ENCODE results near the gene RRP15. TPM values are rescaled to one million over a fixed set of nuclear protein-coding genes. Genes with fewer than 3 reads are reported as not detected.

Gene RRP15
- polyA plus RNA-seq, 1 donor (not counting 4 experiments of a cell fraction or from before 2014, with no cell fraction given), result 15.8 TPM

GRCh38 chr1:218297867-218298266 lies 12.8 kb downstream of the RRP15 start:
- Histone ChIP-seq H3K9me1 (ENCODE audit: control insufficient read depth, extremely low read depth, insufficient read depth, low read length) (no peaks in the 10 kb centered on the region), H2AFZ (ENCODE audit: control insufficient read depth, low read length) (no peak overlapping the region), H3K27me3 (ENCODE audit: control insufficient read depth, extremely low read depth, insufficient read depth, low read length) (no peaks in the 10 kb centered on the region), H3K79me2 (ENCODE audit: control insufficient read depth, insufficient read depth, low read length) (peaks cover 57% of the 10 kb centered on the region), H3K4me2 (ENCODE audit: control insufficient read depth, extremely low read depth, insufficient read depth, low read depth, low read length) (no peak overlapping the region), H3K4me1 (ENCODE audit: control insufficient read depth, extremely low read depth, insufficient read depth, low read length) (peaks cover 14% of the 10 kb centered on the region), H3K4me3 (ENCODE audit: control insufficient read depth in 2 of 3, extremely low read depth in 1 of 3, insufficient read depth in 2 of 3, low read depth in 1 of 3, low read length in 3 of 3) (no peak overlapping the region), H3K9me3 (ENCODE audit: control insufficient read depth, low read depth, low read length) (no peaks in the 10 kb centered on the region), H4K20me1 (ENCODE audit: control insufficient read depth, extremely low read depth, insufficient read depth, low read length) (no peaks in the 10 kb centered on the region), H3K36me3 (ENCODE audit: control insufficient read depth in 2 of 2, extremely low read depth in 1 of 2, insufficient read depth in 2 of 2, low read length in 2 of 2) (peaks cover 0 to 5% of the 10 kb centered on the region in 2 experiments), H3K27ac (ENCODE audit: control insufficient read depth, insufficient read depth, low read length) (no peak overlapping the region), H3K9ac (ENCODE audit: control insufficient read depth, extremely low read depth, insufficient read depth, low read length) (no peak overlapping the region)
- dilution Hi-C loops (cut with MboI; ENCODE audit: extremely low pct_ligation_motif_present, low sequenced_read_pairs), result no loop called here
- no peak for TF ChIP-seq EZH2 (IDR thresholded peaks at IDR 0.05; ENCODE audit: low read length)
- no peak for TF ChIP-seq CTCF (optimal IDR thresholded peaks at IDR 0.05 in 1 of 3, IDR thresholded peaks at IDR 0.05 in 1 of 3, conservative IDR thresholded peaks at IDR 0.05 in 1 of 3; ENCODE audit: extremely low read depth in 1 of 3, insufficient read depth in 2 of 3, low read length in 3 of 3)
- no peak for FAIRE-seq
- DNase-seq (ENCODE audit: low read depth, low spot score), result no peak

- Histone ChIP-seq H3K27ac (ENCODE audit: control insufficient read depth, insufficient read depth, low read length) (no peak overlapping the region), H3K4me3 (ENCODE audit: control insufficient read depth in 2 of 3, extremely low read depth in 1 of 3, insufficient read depth in 2 of 3, low read depth in 1 of 3, low read length in 3 of 3) (no peak overlapping the region), H3K27me3 (ENCODE audit: control insufficient read depth, extremely low read depth, insufficient read depth, low read length) (no peaks in the 10 kb centered on the region), H3K9ac (ENCODE audit: control insufficient read depth, extremely low read depth, insufficient read depth, low read length) (no peak overlapping the region), H3K4me2 (ENCODE audit: control insufficient read depth, extremely low read depth, insufficient read depth, low read depth, low read length) (no peak overlapping the region), H3K4me1 (ENCODE audit: control insufficient read depth, extremely low read depth, insufficient read depth, low read length) (peaks cover 14% of the 10 kb centered on the region), H3K9me1 (ENCODE audit: control insufficient read depth, extremely low read depth, insufficient read depth, low read length) (no peaks in the 10 kb centered on the region), H3K79me2 (ENCODE audit: control insufficient read depth, insufficient read depth, low read length) (peaks cover 54% of the 10 kb centered on the region), H4K20me1 (ENCODE audit: control insufficient read depth, extremely low read depth, insufficient read depth, low read length) (no peaks in the 10 kb centered on the region), H2AFZ (ENCODE audit: control insufficient read depth, low read length) (no peak overlapping the region), H3K9me3 (ENCODE audit: control insufficient read depth, low read depth, low read length) (no peaks in the 10 kb centered on the region), H3K36me3 (ENCODE audit: control insufficient read depth in 2 of 2, extremely low read depth in 1 of 2, insufficient read depth in 2 of 2, low read length in 2 of 2) (peaks cover 0 to 5% of the 10 kb centered on the region in 2 experiments)
- FAIRE-seq, result no peak
- dilution Hi-C loops (cut with MboI; ENCODE audit: extremely low pct_ligation_motif_present, low sequenced_read_pairs), result no loop called here
- TF ChIP-seq EZH2 (IDR thresholded peaks at IDR 0.05; ENCODE audit: low read length) (no peak), CTCF (optimal IDR thresholded peaks at IDR 0.05 in 1 of 3, IDR thresholded peaks at IDR 0.05 in 1 of 3, conservative IDR thresholded peaks at IDR 0.05 in 1 of 3; ENCODE audit: extremely low read depth in 1 of 3, insufficient read depth in 2 of 3, low read length in 3 of 3) (no peak)
- DNase-seq (ENCODE audit: low read depth, low spot score), result no peak
These were observed 13.3 kb downstream of the RRP15 start for GRCh38 chr1:218298398-218298797.

Data from keratinocyte (primary cell).